Fibroblast of mammary gland (primary cell): ENCODE measurements around the gene ADAR.

Experiments used
- DNase-seq: peaks from one replicate; pipeline ENCODE4 v3.0.0-alpha.2; 2010; ENCODE audit warnings: low read depth
- H3K4me3 ChIP-seq: 2 replicates; pipeline ENCODE4 v1.5.1; 2011; ENCODE audit warnings: low read depth, mild to moderate bottlenecking, low read length, moderate library complexity; ENCODE audit not compliant: control insufficient read depth
- CTCF ChIP-seq: conservative IDR thresholded peaks from 2 replicates; pipeline ENCODE4 v1.5.1; 2011; ENCODE audit warnings: low read depth, low read length, inconsistent platforms; ENCODE audit not compliant: control insufficient read depth, insufficient read depth

ADAR gene

GRCh38 chr1:154577346-154578057 is 30.5 kb downstream of the ADAR start:
- no peak for DNase-seq
- no peak overlapping the region for H3K4me3 ChIP-seq
- TF ChIP-seq CTCF = no peak

GRCh38 chr1:154575951-154576566 is 31.9 kb downstream of the ADAR start:
- DNase-seq = no peak
- no peak overlapping the region for H3K4me3 ChIP-seq
- no peak for TF ChIP-seq CTCF

DNA sequence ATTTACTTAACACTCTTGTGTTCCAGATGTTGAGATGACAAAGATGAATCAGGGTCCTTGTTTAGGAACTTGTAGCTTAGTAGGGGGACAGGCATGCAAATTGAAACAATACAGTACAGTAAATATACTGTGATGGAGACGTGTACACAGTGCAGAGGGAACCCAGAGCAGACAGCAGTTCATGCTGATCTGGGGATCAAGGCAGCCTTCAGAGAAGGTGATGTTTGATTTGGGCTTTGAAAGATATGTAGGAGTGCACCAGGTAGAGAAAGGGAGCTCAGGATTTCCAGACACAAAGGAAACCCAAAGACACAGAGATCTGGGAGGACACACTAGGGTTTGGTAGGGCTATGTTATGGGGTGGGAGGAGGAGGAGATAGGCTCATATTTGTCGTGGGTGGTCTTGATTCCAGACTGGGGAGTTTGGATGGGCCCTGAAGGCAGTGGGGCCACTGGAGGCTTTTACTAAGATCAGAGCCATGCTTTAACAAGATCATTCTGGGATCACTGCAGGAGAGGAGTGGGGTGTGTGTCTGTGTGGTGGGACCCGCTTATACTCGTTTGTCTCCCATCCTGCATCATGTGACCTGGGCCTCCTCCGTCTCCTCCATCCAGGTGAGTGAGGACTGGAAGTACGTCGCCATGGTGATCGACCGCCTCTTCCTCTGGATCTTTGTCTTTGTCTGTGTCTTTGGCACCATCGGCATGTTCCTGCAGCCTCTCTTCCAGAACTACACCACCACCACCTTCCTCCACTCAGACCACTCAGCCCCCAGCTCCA is 32.6 kb downstream of the ADAR start:
- DNase-seq = no peak
- no peak overlapping the region for H3K4me3 ChIP-seq
- TF ChIP-seq CTCF = no peak

- peak; percentile 57 for DNase-seq
- TF ChIP-seq CTCF = no peak
- H3K4me3 ChIP-seq = no peak overlapping the region
These were observed 33.3 kb downstream of the ADAR start for GRCh38 chr1:154574716-154575115.

- no peak overlapping the region for H3K4me3 ChIP-seq
- DNase-seq = no peak
- TF ChIP-seq CTCF = no peak
These were observed 34.8 kb downstream of the ADAR start for GRCh38 chr1:154573168-154573510.

GRCh38 chr1:154572468-154573167 is 35.4 kb downstream of the ADAR start:
- no peak overlapping the region for H3K4me3 ChIP-seq
- TF ChIP-seq CTCF = no peak
- no peak for DNase-seq
